ENCODE data around the gene PLA2G12A. TPM values are rescaled to one million over a fixed set of nuclear protein-coding genes. Genes with fewer than 3 reads are reported as not detected.

The PLA2G12A gene
- polyA plus RNA-seq (ENCODE audit: insufficient read length), result 17.5 TPM

GRCh38 chr4:109729718-109730618, at the start of gene PLA2G12A:
TSS of gene PLA2G12A (minus strand) at chr4:109730070. CDS start at chr4:109729809, 261 bp downstream.
- peak; percentile 14 for DNase-seq (ENCODE audit: low read depth)

- peak; percentile 22 for DNase-seq (ENCODE audit: low read depth)
These were observed 35.0 kb upstream of the PLA2G12A start for GRCh38 chr4:109764789-109765402.

- no peak for DNase-seq (ENCODE audit: low read depth)
These were observed 34.5 kb upstream of the PLA2G12A start for GRCh38 chr4:109764376-109764775.

- DNase-seq (ENCODE audit: low read depth), result no peak
These were observed 30.8 kb upstream of the PLA2G12A start for GRCh38 chr4:109760682-109761081.

GRCh38 chr4:109755656-109756055, 25.8 kb upstream of the PLA2G12A start:
- DNase-seq (ENCODE audit: low read depth), result no peak

- no peak for DNase-seq (ENCODE audit: low read depth)
These were observed 24.4 kb upstream of the PLA2G12A start for GRCh38 chr4:109754093-109754857.

GRCh38 chr4:109752525-109752924, 22.7 kb upstream of the PLA2G12A start:
- no peak for DNase-seq (ENCODE audit: low read depth)

GRCh38 chr4:109751852-109752251, 22.0 kb upstream of the PLA2G12A start:
- no peak for DNase-seq (ENCODE audit: low read depth)

GRCh38 chr4:109750652-109751244, 20.9 kb upstream of the PLA2G12A start:
- DNase-seq (ENCODE audit: low read depth), result no peak

GRCh38 chr4:109749388-109750082, 19.7 kb upstream of the PLA2G12A start:
- no peak for DNase-seq (ENCODE audit: low read depth)

- DNase-seq (ENCODE audit: low read depth), result no peak
These were observed 18.2 kb upstream of the PLA2G12A start for GRCh38 chr4:109748114-109748513.

- no peak for DNase-seq (ENCODE audit: low read depth)
These were observed 16.9 kb upstream of the PLA2G12A start for GRCh38 chr4:109746728-109747127.

GRCh38 chr4:109745830-109746229, 16.0 kb upstream of the PLA2G12A start:
- no peak for DNase-seq (ENCODE audit: low read depth)

GRCh38 chr4:109739547-109739946, 9.7 kb upstream of the PLA2G12A start:
- no peak for DNase-seq (ENCODE audit: low read depth)

- DNase-seq (ENCODE audit: low read depth), result no peak
These were observed 8.4 kb upstream of the PLA2G12A start for GRCh38 chr4:109738104-109738872.

- no peak for DNase-seq (ENCODE audit: low read depth)
These were observed 5.9 kb upstream of the PLA2G12A start for GRCh38 chr4:109735566-109736365.

- no peak for DNase-seq (ENCODE audit: low read depth)
These were observed 3.9 kb upstream of the PLA2G12A start for GRCh38 chr4:109733728-109734127.

GRCh38 chr4:109730619-109731545, 1.0 kb upstream of the PLA2G12A start:
- no peak for DNase-seq (ENCODE audit: low read depth)
